GM12891 (cell line): ENCODE data around the gene ZNF14.
"Not testable (repeated sequence)": the region's sequence is repeated elsewhere in the genome, so short reads cannot be mapped to it uniquely, and the experiment has no call there.

Experiments used
- DNase-seq: peaks from one replicate; pipeline ENCODE4 v3.0.0; 2011; ENCODE audit warnings: low spot score; ENCODE audit not compliant: insufficient read length
- FAIRE-seq: peaks from 2 replicates; lab custom pipeline; 2011; peaks lifted over from hg19 to GRCh38; lab: Jason Lieb, UNC
- PAX5 ChIP-seq: IDR thresholded peaks from 2 replicates; pipeline ENCODE4 v1.6.1; 2011; ENCODE audit warnings: low read length, moderate library complexity, mild to moderate bottlenecking; ENCODE audit not compliant: insufficient read depth, severe bottlenecking
- POLR2A ChIP-seq: IDR thresholded peaks from 2 replicates; pipeline ENCODE4 v1.6.1; 2011; ENCODE audit warnings: low read depth, low read length, control low read depth
- POLR2AphosphoS5 ChIP-seq: IDR thresholded peaks from 2 replicates; pipeline ENCODE4 v1.6.1; 2011; ENCODE audit warnings: low read depth, low read length, control low read depth
- POU2F2 ChIP-seq: IDR thresholded peaks from 2 replicates; pipeline ENCODE4 v1.6.1; 2011; ENCODE audit warnings: low read depth, mild to moderate bottlenecking, control low read depth, low read length, moderate library complexity
- SPI1 ChIP-seq: IDR thresholded peaks from 2 replicates; pipeline ENCODE4 v1.6.1; 2011; ENCODE audit warnings: low read depth, low read length, control low read depth
- TAF1 ChIP-seq: IDR thresholded peaks from 2 replicates; pipeline ENCODE4 v1.6.1; 2011; ENCODE audit warnings: low read depth, low read length, control low read depth

Gene ZNF14

DNA sequence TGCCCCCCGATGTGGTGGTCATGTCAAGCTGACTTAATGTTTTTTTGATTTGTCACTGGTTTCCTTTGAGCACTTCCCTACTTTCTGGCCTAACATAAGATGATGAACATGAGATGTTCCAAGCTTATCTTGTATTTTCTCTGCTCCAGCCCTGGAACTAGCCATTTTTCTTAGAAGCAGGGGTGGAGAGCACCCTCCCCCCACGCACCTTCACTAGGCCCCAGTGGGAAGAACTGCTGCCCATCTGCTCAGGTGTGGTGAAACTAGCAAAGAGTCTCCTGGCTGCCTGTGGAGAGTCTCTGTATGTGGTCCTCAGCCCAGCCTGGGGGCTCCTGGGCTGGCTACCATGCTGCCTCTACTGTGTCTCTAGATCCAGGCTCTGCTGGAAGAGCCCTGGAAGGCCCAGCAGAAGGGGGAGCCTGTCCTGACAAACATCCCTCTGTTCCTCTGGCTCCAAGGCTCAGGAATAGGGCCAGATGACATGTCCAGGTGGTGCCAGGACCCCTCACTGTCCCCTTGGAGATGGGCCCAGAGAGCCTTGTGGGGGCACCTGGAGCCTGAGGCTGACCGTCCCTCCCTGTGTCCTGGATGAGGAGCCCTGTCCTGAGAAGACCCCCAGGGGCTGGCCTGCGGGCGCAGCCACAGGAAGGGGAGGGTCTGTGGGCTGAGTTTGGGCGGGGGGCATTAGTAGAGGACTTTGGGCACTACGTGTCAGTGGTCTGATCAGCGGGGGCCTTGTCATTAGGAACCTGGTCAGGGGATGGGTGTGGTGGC lies 4.8 kb upstream of the ZNF14 start:
- FAIRE-seq, result no peak
- TF ChIP-seq POLR2A (no peak), POU2F2 (no peak), POLR2AphosphoS5 (no peak), PAX5 (no peak), SPI1 (no peak), TAF1 (no peak)
- DNase-seq, result no peak

- FAIRE-seq, result no peak
- TF ChIP-seq POU2F2, result no peak
- TF ChIP-seq SPI1, result no peak
- TF ChIP-seq POLR2A, result no peak
- no peak for TF ChIP-seq TAF1
- no peak for TF ChIP-seq POLR2AphosphoS5
- TF ChIP-seq PAX5, result no peak
Observed at GRCh38 chr19:19721896-19722295, 11.0 kb downstream of the ZNF14 start.

GRCh38 chr19:19719798-19720197 lies 13.1 kb downstream of the ZNF14 start:
- no peak for TF ChIP-seq POLR2A
- FAIRE-seq (no peak), DNase-seq (no peak)

More at GRCh38 chr19:19721896-19722295, 11.0 kb downstream of the ZNF14 start:
- DNase-seq, result no peak

DNA sequence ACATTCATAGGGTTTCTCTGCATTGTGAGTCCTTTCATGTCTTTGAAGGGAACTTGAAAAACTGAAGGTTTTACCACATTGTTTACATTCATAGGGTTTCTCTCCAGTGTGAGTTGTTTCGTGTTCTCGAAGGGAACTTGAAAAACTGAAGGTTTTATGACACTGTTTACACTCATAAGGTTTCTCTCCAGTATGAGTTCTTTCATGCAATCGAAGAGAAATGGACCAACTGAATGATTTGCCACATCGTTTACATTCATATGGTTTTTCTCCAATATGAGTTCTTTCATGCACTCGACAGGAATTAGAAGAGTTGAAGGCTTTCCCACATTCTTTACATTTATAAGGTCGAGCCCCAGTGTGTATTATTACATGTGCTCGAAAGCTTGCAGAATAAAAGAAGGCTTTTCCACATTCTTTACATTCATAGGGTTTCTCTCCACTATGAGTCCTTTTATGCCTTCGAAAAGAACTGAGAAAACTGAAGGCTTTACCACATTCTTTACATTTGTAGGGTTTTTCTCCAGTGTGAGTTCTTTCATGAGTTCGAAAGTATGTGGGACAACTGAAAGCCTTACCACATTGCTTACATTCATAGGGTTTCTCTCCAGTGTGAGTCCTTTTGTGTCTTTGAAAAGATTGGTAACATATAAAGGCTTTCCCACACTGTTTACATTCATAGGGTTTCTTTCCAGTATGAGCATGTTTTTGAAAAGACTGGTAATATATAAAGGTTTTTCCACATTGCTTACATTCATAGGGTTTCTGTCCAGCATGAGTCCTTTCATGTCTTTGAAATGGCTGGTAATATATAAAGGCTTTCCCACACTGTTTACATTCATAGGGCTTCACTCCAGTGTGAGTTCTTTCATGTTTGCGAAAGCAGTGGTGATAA lies 20.7 kb downstream of the ZNF14 start:
- no peak for TF ChIP-seq POU2F2
- no peak for TF ChIP-seq SPI1
- TF ChIP-seq PAX5, result no peak
- TF ChIP-seq POLR2AphosphoS5, result no peak
- TF ChIP-seq POLR2A, result no peak
- TF ChIP-seq TAF1, result no peak
- DNase-seq (no peak), FAIRE-seq (no peak)

DNA sequence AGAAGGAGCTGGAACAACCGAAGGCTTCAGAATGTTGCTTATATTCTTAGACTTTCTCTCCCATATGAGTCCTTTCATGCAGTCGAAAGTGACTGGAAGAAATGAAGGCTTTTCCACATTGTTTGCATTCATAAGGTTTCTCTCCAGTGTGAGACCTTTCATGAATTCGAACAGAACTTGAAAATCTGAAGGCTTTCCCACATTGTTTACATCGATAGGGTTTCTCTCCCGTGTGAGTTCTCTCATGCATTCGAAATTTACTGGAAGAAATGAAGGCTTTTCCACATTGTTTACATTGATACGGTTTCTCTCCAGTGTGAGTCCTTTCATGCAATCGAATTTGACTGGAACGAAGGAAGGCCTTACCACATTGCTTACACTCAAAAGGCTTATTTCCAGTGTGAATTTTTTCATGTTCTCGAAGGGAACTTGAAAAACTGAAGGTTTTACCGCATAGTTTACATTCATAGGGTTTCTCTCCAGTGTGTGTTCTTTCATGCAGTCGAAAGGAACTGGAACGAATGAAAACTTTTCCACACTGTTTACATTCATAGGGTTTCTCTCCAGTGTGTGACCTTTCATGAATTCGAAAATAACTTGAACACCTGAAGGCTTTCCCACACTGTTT lies 21.5 kb downstream of the ZNF14 start:
- FAIRE-seq, result no peak
- TF ChIP-seq POU2F2 (no peak), POLR2AphosphoS5 (no peak), TAF1 (no peak), SPI1 (no peak), POLR2A (no peak), PAX5 (no peak)
- no peak for DNase-seq

DNA sequence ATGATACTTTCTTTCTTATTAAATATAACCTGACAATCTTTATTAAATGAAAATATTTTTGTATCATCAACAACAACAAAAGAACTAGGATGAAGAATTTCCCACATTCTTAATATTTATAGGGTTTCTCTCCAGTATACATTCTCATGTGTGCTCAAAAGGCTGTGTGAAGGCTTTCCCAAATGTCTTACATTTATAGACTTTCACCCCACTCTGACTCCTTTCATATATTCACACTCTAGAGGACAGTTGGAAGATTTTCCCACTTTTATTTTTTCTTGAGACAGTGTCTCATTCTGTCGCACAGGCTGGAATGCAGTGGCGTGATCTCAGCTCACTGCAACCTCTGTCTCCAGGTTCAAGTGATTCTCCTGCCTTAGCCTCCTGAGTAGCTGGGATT lies 22.4 kb downstream of the ZNF14 start:
- TF ChIP-seq POU2F2, result no peak
- TF ChIP-seq POLR2AphosphoS5, result no peak
- TF ChIP-seq TAF1, result no peak
- TF ChIP-seq SPI1, result no peak
- TF ChIP-seq PAX5, result no peak
- no peak for FAIRE-seq
- DNase-seq, result no peak

GRCh38 chr19:19704836-19705235 lies 28.1 kb downstream of the ZNF14 start:
- no peak for TF ChIP-seq TAF1
- no peak for TF ChIP-seq POLR2AphosphoS5
- no peak for TF ChIP-seq POU2F2
- no peak for TF ChIP-seq POLR2A
- no peak for TF ChIP-seq PAX5
- no peak for TF ChIP-seq SPI1
- no peak for DNase-seq
- FAIRE-seq, result no peak

DNA sequence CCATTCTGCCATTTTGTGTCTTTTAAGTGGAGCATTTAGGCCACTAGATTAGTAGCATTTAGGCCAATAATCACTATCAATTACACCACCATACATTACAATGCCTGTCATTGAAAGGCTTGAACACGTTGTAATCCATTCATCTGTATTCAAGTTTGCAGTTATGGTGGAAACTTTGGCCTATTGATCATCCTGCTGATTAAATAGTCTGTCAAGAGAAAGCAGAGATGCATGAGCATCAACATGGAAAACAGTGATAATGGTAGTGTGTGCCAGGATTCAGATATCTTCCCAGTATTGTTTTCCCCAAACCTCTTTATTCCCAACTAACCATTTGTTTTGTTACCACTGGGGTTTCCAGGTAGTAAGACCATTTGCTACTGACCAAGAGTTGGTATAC lies 32.4 kb downstream of the ZNF14 start:
- DNase-seq, FAIRE-seq: not testable (repeated sequence)

DNA sequence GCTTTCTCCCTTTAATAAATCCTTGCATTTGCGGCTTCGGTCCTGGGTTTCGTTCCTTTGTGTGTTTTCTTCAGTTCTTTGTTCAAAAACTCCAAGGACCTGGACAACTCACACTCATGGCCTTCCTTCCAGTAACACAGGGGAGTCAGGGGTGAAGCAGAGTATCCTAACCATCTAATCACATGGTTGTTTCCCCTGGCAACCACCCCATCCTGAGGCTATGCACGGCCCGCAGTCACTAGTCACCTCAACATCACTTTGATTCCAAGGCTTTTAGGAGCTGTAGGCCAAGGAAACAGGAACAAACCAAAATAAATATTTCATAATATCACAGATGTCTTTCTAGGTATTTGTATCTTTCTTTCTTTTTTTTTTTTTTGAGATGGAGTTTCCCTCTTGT lies 35.3 kb downstream of the ZNF14 start:
- DNase-seq (no peak), FAIRE-seq (no peak)
- TF ChIP-seq POLR2A (no peak), POU2F2 (no peak), SPI1 (no peak), TAF1 (no peak), POLR2AphosphoS5 (no peak), PAX5 (no peak)

GRCh38 chr19:19696386-19696785 lies 36.5 kb downstream of the ZNF14 start:
- FAIRE-seq (no peak), DNase-seq (no peak)
- TF ChIP-seq TAF1, result no peak
- no peak for TF ChIP-seq POU2F2
- TF ChIP-seq SPI1, result no peak
- TF ChIP-seq POLR2AphosphoS5, result no peak
- TF ChIP-seq PAX5, result no peak
- no peak for TF ChIP-seq POLR2A
